Ishikawa (cell line): ENCODE results near the gene MAST4.

Experiments used
- CEBPB ChIP-seq: IDR thresholded peaks from 2 replicates; pipeline ENCODE4 v1.6.1; 2012
- EGR1 ChIP-seq: IDR thresholded peaks from 2 replicates; pipeline ENCODE4 v1.6.1; 2012
- EP300 ChIP-seq: IDR thresholded peaks from 2 replicates; pipeline ENCODE4 v1.6.1; 2012; ENCODE audit warnings: borderline replicate concordance
- RAD21 ChIP-seq: IDR thresholded peaks from 2 replicates; pipeline ENCODE4 v1.6.1; 2012; ENCODE audit warnings: low read depth
- TAF1 ChIP-seq: IDR thresholded peaks from 2 replicates; pipeline ENCODE4 v1.6.1; 2012; ENCODE audit warnings: low read depth, mild to moderate bottlenecking
- YY1 ChIP-seq: IDR thresholded peaks from 2 replicates; pipeline ENCODE4 v1.6.1; 2012; ENCODE audit warnings: low read depth
- ZBTB7A ChIP-seq: IDR thresholded peaks from 2 replicates; pipeline ENCODE4 v1.6.1; 2012; ENCODE audit warnings: low read depth
- TF ChIP-seq, protein P1 (sequence below): IDR thresholded peaks from 2 replicates; pipeline ENCODE4 v1.6.1; 2012; ENCODE audit warnings: low read depth, mild to moderate bottlenecking
- TF ChIP-seq, protein P2 (sequence below): IDR thresholded peaks from 2 replicates; pipeline ENCODE4 v1.6.1; 2012
- TF ChIP-seq, protein P3 (sequence below): IDR thresholded peaks from 2 replicates; pipeline ENCODE4 v1.6.1; 2012

DNA sequence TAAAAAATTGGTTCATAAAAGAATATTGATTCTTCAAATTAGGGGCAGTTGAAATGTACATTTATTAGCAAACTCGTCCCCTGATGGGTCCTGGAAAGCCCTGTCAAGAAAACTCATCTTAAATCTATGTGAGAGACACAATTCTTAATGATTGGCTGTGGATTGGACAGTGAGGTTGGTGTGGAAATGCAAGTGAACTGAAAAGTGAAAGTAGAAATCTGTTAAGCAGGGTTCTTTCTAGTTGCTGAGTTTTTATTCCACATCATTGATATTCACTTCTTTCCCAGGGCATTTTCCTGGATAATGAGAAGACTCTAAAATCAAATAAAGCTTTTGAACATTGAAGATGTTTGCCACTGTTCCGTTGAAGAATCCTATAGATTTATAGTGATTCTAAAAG lies 292.4 kb downstream of the MAST4 start:
- TF ChIP-seq, protein P1, sequence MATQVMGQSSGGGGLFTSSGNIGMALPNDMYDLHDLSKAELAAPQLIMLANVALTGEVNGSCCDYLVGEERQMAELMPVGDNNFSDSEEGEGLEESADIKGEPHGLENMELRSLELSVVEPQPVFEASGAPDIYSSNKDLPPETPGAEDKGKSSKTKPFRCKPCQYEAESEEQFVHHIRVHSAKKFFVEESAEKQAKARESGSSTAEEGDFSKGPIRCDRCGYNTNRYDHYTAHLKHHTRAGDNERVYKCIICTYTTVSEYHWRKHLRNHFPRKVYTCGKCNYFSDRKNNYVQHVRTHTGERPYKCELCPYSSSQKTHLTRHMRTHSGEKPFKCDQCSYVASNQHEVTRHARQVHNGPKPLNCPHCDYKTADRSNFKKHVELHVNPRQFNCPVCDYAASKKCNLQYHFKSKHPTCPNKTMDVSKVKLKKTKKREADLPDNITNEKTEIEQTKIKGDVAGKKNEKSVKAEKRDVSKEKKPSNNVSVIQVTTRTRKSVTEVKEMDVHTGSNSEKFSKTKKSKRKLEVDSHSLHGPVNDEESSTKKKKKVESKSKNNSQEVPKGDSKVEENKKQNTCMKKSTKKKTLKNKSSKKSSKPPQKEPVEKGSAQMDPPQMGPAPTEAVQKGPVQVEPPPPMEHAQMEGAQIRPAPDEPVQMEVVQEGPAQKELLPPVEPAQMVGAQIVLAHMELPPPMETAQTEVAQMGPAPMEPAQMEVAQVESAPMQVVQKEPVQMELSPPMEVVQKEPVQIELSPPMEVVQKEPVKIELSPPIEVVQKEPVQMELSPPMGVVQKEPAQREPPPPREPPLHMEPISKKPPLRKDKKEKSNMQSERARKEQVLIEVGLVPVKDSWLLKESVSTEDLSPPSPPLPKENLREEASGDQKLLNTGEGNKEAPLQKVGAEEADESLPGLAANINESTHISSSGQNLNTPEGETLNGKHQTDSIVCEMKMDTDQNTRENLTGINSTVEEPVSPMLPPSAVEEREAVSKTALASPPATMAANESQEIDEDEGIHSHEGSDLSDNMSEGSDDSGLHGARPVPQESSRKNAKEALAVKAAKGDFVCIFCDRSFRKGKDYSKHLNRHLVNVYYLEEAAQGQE: no peak
- no peak for TF ChIP-seq CEBPB
- TF ChIP-seq EP300: no peak
- TF ChIP-seq EGR1: no peak
- no peak for TF ChIP-seq RAD21
- TF ChIP-seq, protein P2, sequence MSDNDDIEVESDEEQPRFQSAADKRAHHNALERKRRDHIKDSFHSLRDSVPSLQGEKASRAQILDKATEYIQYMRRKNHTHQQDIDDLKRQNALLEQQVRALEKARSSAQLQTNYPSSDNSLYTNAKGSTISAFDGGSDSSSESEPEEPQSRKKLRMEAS: no peak
- no peak for TF ChIP-seq TAF1
- TF ChIP-seq YY1: no peak
- TF ChIP-seq ZBTB7A: no peak
- TF ChIP-seq, protein P3, sequence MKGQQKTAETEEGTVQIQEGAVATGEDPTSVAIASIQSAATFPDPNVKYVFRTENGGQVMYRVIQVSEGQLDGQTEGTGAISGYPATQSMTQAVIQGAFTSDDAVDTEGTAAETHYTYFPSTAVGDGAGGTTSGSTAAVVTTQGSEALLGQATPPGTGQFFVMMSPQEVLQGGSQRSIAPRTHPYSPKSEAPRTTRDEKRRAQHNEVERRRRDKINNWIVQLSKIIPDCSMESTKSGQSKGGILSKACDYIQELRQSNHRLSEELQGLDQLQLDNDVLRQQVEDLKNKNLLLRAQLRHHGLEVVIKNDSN: no peak
